Stimulated activated CD4-positive, alpha-beta T cell treated with anti-CD3 and anti-CD28 coated beads, Interleukin-15, amount 100 ng/mL, for 1 hour (primary cell): ENCODE measurements around the gene STEEP1.
A peak's percentile ranks its signal among the peaks of the same experiment; 100 is the strongest.

Experiments
- DNase-seq, 2 donors: peaks; one replicate each; pipeline ENCODE4 v3.0.0-alpha.2; 2020; ENCODE audit warnings: low read depth in 1 of 2, low spot score in 1 of 2

STEEP1 gene

GRCh38 chrX:119565107-119565663 is at the start of gene STEEP1:
STEEP1 (minus strand) TSS chrX:119565409; CDS start chrX:119565355, 54 bp downstream.
- DNase-seq: peak; percentile 54 to 67

- DNase-seq: no peak
Observed at GRCh38 chrX:119614776-119615175, 49.6 kb upstream of the STEEP1 start.

- no peak for DNase-seq
Observed at GRCh38 chrX:119607018-119607389, 41.8 kb upstream of the STEEP1 start.

DNA sequence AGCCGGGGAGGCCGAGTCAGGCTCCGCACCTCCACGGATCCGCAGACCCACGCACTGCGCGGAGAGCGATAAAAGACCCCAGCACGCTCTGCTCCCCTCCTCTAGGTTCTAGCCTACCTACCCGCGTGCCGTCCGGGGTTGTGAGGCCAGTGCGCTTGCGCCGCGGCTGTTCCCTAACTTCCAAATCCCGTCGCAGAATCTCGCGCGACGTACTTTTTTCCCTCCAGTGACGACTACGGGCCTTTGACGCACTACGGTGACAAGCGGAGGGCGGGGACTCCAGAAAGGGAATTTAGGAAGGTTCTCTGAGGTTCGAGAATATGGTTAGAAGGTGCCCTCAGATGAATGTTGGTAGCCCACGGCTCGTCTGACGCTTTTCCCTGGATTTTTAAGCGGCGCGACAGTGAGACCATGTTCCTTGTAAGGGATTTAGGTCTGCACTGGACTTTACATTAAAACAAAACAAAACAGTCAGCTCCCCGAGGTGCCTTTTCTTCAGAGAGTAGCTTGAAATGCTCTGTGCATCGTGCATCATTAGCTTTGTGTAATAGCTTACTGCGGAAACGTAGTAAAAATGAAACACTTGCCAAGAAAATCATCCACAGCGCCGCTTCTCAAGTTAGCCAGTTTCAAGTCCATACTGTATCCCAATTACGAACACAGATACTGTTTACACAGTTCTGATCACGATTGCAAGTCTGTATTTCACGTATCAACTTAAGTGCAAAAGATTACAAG is 41.2 kb upstream of the STEEP1 start, which contains the start of gene NKRF:
TSS of gene NKRF (minus strand) at position 145 of the 738 bp plus-strand sequence.
- peak; percentile 71 to 77 for DNase-seq

DNA sequence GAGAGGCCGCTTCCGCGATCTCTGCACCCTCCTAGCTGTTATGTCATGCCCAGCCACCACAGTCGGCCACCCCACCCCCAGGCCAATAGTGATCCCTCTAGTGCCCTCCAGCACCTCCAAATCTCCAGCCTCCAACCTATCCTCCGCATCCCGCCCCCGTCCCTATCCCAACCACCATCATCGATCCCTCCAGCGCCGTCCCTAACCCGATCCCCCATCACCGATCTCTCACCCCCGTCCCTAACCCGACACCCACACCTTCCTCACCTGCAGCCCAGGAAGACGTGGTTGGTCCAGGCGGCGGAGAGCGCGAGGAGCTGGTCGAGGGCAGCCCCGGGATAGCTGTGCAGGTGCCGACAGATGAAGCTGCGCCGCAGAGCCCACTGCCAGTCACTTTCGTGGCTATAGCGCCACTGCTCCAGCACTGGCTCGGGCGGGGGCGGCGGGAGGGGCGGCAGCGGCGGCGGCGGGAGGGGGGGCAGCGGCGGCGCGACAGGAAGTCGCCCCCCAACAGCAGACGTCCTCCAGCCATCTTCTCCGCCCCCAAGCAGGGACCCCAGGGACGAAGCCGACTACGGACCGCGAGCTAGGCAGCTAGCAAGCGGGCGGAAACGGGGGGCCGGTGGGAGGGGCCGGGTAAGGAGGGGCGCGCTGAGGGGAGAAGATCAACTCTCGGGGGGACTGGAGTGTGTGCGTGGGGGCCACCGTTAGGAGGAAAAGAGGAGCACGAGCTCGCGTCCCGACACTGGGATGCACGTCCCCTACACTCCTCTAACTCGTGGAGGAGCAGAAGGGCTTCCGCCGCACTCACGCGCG is 40.5 kb upstream of the STEEP1 start:
- DNase-seq: peak; percentile 4 to 25

GRCh38 chrX:119604766-119605463 is 39.7 kb upstream of the STEEP1 start:
- DNase-seq: no peak

- no peak for DNase-seq
Observed at GRCh38 chrX:119602701-119603255, 37.6 kb upstream of the STEEP1 start.

DNA sequence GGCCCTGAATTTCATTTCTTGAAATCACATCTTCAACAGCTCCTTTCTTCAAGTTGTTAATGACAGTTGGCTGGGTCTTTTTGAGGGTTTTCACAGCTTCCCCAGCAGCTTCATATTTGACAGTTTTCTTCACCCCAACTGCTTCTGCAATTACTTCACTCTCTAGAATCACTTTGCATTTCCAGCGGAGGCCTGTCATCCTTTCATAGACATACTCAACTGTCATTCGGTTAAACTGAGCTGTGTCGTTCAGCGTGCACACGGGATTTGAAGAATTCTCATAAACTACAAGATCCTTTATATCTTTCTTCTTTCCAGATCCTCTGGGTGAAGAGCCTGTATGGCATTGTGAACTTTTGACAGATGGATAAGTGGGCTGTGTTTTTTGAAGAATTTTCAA is 24.6 kb upstream of the STEEP1 start:
- DNase-seq: no peak

- no peak for DNase-seq
Observed at GRCh38 chrX:119583431-119584059, 18.3 kb upstream of the STEEP1 start.

DNA sequence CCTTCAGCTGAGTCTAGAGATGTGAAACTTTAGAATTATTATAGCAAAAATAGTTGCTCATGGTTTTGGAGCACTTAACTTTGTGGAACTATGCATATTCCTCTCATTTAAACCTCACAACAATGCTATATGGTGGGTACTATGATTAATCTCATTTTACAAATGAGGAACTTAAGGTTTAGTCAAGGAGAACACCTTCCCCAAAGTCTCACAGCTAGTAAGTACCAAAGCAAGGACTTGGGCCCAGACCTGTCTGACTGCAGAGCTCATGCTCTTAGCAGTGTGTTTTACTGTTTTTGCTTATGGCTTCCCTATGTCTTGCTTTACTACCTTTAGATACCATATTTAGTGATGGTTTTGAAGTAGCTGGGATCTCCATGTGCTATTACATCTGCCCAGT is 14.2 kb upstream of the STEEP1 start:
- DNase-seq: no peak

- DNase-seq: peak; percentile 80 to 82
Observed at GRCh38 chrX:119574394-119575266, 9.4 kb upstream of the STEEP1 start, which contains the start of gene UBE2A. UBE2A (plus strand) TSS chrX:119574563; CDS start chrX:119574712, 149 bp downstream.

DNA sequence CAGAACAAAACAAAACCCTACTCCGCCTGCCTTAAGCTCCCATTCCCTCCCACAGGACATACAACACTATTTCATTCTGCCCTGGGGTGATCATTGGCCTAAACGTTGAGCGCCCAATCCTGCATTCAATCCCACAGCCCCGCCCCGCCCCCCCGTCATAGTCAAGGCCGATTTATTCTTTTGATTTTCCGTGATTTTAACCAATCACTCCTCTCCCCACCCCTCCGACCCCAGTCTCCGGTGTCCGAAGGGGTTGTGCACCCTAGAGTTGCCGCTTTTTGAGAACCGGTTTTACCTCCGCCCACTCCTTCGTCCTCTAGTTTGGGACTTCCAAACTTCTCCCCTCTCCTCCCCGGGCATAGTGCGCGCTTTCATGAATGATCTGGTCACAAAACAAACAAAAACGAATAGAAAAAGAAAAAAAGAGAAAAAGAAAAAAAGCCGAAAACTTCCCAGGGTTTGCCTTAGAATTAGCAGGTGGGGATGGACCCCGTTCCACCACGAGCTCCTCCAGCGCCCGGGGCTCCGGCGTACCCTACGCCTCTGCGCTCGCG is 8.7 kb upstream of the STEEP1 start:
- no peak for DNase-seq

DNA sequence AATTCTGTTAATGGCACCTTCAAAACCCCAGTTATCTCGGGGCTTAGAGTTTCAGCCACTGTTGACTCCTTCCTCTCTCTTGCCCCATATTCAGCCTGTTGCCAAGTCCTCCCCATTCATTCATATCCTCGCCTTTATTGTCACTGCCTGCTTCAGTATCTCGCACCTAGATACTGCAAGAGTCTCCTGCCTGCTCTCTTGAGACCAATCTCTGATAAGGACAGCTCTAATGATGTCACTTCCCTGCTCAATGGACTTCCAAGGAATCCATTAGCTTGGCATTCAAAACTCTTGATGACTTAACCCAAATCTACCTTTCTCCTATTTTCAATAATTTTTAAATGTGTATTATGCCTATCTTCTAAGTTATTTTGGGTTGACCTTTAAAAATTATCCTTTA is 8.0 kb upstream of the STEEP1 start:
- DNase-seq: no peak

- DNase-seq: no peak
Observed at GRCh38 chrX:119570351-119570835, 5.2 kb upstream of the STEEP1 start.

DNA sequence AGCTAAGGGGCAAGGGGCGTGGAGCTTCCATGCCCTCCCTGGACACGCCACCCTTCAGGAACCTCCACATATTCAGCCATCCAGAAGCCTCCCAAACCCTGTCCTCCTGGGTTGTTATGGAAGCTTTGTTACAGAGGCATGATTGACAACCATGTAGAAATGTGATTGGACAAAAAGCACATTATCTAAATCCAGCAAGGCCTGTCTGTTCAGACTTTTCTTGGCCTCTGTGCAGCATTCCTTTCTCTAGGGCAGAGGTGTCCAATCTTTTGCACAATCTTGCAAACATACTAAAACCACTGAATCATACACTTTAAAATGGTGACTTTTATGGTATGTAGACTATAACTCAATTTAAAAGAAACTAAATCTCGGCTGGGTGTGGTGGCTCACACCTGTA is 12.7 kb downstream of the STEEP1 start:
- no peak for DNase-seq

DNA sequence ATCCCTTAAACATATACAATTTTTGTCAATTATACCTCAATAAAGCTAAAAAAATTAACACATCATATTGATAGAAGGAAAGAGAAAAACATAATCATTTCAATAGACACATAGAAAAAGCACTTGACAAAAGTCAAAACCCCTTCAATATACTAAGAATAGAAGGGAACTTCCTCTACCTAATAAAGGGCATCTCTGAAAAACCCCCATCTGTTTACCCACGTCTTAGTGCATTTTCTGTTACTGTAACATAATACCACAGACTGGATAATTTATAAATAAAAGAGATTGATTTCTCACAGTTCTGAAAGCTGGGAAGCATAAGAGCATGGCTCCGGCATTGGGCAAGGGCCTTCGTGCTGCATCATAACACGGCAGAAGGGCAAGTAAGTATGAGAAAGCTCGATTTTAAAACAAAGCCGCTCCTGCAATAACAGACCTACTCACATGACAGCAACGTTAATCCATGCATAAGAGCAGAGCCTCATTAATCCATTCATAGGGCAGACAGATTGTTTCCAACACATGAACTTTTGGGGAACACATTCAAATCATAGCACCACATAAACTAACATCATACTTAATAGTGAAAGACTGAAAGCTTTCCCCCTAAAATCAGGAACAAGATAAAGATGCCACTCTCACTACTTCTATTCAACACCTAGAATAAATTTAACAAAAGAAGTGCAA is 15.7 kb downstream of the STEEP1 start:
- DNase-seq: no peak

- DNase-seq: no peak
Observed at GRCh38 chrX:119541188-119541587, 24.0 kb downstream of the STEEP1 start.

GRCh38 chrX:119539872-119540271 is 25.3 kb downstream of the STEEP1 start:
- DNase-seq: no peak

DNA sequence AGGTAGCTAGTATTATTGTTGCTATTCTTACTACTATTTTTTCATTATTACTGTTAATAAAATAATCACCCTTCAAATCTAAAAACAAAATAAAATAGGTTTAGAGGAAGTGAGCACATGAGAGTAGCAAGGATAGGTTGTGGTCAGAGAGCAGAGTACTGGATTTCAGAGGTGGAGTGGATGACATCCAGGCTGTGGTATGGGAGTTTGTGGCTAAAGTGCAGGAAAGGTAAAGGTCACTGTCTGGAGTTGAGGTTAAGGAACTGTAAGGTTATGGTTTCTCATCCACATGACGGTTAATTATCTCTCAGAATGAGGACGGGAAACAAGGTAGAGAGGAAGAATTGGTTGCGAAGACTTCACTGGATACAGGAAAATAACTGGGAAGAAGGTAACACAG is 27.7 kb downstream of the STEEP1 start:
- DNase-seq: no peak
